T-helper 2 cell treated with Interferon-gamma antibody and Interleukin-4, amounts not matched to agents 5 μg/mL and 100 μg/mL, for 36 hours (primary cell): ENCODE measurements around the gene MSMP.

Experiments
- DNase-seq: peaks from one replicate; pipeline ENCODE4 v3.0.0; 2021; ENCODE audit warnings: low spot score
- H3K27ac Mint-ChIP-seq: one replicate; pipeline ENCODE4 v1.8.0; 2021; ENCODE audit warnings: mild to moderate bottlenecking, mixed read lengths
- H3K27me3 Mint-ChIP-seq: one replicate; pipeline ENCODE4 v1.8.0; 2021; ENCODE audit warnings: low read depth, mixed read lengths
- H3K36me3 Mint-ChIP-seq: one replicate; pipeline ENCODE4 v1.8.0; 2021; ENCODE audit warnings: low read depth, mixed read lengths
- H3K4me1 Mint-ChIP-seq: one replicate; pipeline ENCODE4 v1.8.0; 2021; ENCODE audit warnings: low read depth, mixed read lengths
- H3K4me3 Mint-ChIP-seq: one replicate; pipeline ENCODE4 v1.8.0; 2022; ENCODE audit warnings: mild to moderate bottlenecking, moderate library complexity, mixed read lengths
- H3K9me3 Mint-ChIP-seq: one replicate; pipeline ENCODE4 v1.8.0; 2021; ENCODE audit warnings: mixed read lengths

The MSMP gene

DNA sequence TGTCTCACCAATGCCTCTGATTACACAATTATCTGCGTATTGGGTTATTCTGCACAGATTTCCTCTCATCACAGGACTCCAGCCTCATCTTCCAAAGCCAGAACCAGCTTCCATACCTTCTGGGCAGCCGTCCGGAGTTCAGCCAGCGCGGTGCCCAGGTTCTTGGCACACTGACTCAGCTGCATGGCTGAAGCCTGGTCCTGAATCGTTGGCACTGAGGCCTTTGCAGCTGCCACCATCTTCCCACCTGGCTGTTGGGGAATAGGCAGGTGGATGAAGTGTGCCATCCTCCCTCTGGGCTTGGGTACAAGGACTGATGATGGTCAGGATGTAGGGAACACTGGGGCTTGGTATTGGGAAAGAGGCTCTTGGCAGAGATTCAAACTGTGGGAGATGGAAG, 40.0 kb downstream of the MSMP start:
- H3K36me3 Mint-ChIP-seq = peaks cover 88% of the 10 kb centered on the region

DNA sequence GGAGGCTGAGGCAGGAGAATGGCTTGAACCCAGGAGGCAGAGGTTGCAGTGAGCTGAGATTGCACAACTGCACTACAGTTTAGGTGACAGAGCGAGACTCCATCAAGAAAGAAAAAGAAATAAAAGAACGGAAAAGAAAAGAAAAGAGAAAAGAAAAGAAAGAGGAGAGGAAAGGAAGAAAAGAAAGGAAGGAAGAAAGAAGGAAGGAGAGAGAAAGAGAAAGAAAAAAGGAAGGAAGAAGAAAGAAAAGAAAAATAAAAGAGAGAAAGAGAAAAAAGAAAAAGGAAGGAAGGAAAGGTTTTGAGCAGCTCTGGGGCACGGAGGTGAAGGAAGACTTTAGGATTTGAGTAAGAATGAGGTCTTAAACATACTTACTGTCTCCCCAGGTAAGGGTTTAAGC, 40.5 kb downstream of the MSMP start:
- Mint-ChIP-seq H3K27ac (no peak overlapping the region), H3K9me3 (no peaks in the 10 kb centered on the region), H3K4me1 (peaks cover 2% of the 10 kb centered on the region), H3K4me3 (no peak overlapping the region), H3K27me3 (no peaks in the 10 kb centered on the region), H3K36me3 (peaks cover 91% of the 10 kb centered on the region)
- no peak for DNase-seq

More for the DNA sequence above, 40.0 kb downstream of the MSMP start:
- Mint-ChIP-seq H3K9me3 (no peaks in the 10 kb centered on the region), H3K27me3 (no peaks in the 10 kb centered on the region), H3K4me1 (peaks cover 2% of the 10 kb centered on the region), H3K27ac (no peak overlapping the region), H3K4me3 (no peak overlapping the region)
- no peak for DNase-seq

GRCh38 chr9:35712762-35713400, 41.2 kb downstream of the MSMP start:
- Mint-ChIP-seq H3K36me3 (peaks cover 91% of the 10 kb centered on the region), H3K9me3 (no peaks in the 10 kb centered on the region)

GRCh38 chr9:35711501-35712428, 42.3 kb downstream of the MSMP start:
- no peaks in the 10 kb centered on the region for H3K9me3 Mint-ChIP-seq
- H3K36me3 Mint-ChIP-seq = peaks cover 91% of the 10 kb centered on the region
- peaks cover 2% of the 10 kb centered on the region for H3K4me1 Mint-ChIP-seq
- H3K4me3 Mint-ChIP-seq = no peak overlapping the region
- no peaks in the 10 kb centered on the region for H3K27me3 Mint-ChIP-seq
- DNase-seq = no peak
- no peak overlapping the region for H3K27ac Mint-ChIP-seq

More at GRCh38 chr9:35712762-35713400, 41.2 kb downstream of the MSMP start:
- no peak for DNase-seq
- H3K4me3 Mint-ChIP-seq = no peak overlapping the region
- no peak overlapping the region for H3K27ac Mint-ChIP-seq
- peaks cover 2% of the 10 kb centered on the region for H3K4me1 Mint-ChIP-seq
- H3K27me3 Mint-ChIP-seq = no peaks in the 10 kb centered on the region

GRCh38 chr9:35710818-35711500, 43.1 kb downstream of the MSMP start:
- H3K27ac Mint-ChIP-seq = no peak overlapping the region
- no peak overlapping the region for H3K4me3 Mint-ChIP-seq
- DNase-seq = no peak
- no peaks in the 10 kb centered on the region for H3K9me3 Mint-ChIP-seq
- H3K4me1 Mint-ChIP-seq = peaks cover 2% of the 10 kb centered on the region
- H3K36me3 Mint-ChIP-seq = peaks cover 88% of the 10 kb centered on the region
- H3K27me3 Mint-ChIP-seq = no peaks in the 10 kb centered on the region

DNA sequence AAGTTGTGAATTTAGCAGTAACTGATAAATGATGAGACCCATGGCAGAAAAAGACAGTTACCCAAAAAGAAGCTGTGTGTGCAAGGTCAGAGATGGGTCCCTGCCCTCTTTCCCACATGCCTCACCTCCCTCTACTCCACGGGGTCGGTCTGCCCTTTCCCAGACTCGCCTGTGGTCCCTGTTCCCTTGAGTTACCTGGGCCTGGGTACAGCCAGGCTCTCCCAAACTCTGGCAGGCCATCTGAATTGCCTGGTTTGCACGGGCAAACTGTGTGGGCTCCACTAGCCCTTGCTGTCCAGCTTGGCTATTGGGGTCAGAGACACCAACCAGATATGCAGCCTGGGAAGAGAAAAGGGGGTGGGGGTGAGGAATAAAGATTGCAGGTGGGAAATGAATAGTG, 45.9 kb downstream of the MSMP start:
- peaks cover 83% of the 10 kb centered on the region for H3K36me3 Mint-ChIP-seq
- no peak for DNase-seq
- no peaks in the 10 kb centered on the region for H3K9me3 Mint-ChIP-seq
- no peak overlapping the region for H3K4me3 Mint-ChIP-seq
- no peak overlapping the region for H3K27ac Mint-ChIP-seq
- H3K27me3 Mint-ChIP-seq = no peaks in the 10 kb centered on the region
- no peaks in the 10 kb centered on the region for H3K4me1 Mint-ChIP-seq

DNA sequence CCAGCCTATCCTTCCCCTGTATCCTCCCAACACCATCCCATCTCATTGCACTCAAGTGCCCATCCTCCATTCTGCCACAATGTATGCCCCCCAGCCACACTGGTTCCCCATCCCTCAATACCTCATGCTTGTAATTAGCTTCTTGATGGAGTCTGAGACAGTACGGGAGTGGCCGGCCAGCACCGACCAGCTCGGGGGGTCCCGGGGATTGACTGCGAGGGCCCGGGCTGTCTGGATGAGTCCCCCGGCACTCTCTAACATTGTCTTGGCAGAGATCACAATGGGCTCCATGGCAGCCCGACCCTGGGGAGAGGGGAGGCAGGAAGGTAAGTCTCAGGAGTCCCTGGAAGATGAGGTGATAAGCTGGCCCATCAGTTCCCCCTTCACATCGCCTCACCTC, 47.1 kb downstream of the MSMP start:
- H3K9me3 Mint-ChIP-seq = no peaks in the 10 kb centered on the region
- peaks cover 77% of the 10 kb centered on the region for H3K36me3 Mint-ChIP-seq
- no peak for DNase-seq
- H3K27me3 Mint-ChIP-seq = no peaks in the 10 kb centered on the region
- H3K4me3 Mint-ChIP-seq = no peak overlapping the region
- H3K4me1 Mint-ChIP-seq = no peaks in the 10 kb centered on the region
- H3K27ac Mint-ChIP-seq = no peak overlapping the region

DNA sequence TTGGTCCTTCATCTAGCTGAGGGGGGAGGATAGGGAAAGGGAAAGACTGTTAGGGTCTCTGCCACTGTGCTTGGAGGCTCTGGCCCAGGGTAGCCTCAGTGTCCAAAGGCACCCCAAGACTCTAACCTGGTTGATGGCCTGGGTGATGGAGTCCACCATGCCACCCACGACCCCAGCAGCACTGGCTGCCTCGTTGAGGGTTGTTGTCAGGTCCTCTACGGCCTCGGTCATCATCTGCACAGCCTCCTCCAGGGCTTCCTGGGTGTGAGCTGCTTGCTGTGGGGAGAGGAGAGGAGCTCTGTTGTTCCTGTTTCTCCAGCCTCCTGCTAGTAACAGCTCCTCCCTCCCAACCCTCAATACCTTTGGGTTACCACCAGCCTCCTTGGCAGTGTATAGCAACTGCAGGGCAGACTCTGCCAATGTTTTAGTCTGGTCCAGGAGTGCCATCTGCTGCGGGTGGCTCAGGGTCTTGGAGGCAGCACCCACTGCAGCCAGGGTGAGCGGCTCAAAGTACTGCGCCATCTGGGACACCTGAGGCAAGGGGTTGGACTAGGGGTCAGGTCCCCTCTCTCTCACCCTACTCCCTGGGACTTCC, 48.1 kb downstream of the MSMP start:
- no peak overlapping the region for H3K4me3 Mint-ChIP-seq
- no peak overlapping the region for H3K27ac Mint-ChIP-seq
- H3K4me1 Mint-ChIP-seq = no peaks in the 10 kb centered on the region
- DNase-seq = no peak
- H3K27me3 Mint-ChIP-seq = no peaks in the 10 kb centered on the region
- no peaks in the 10 kb centered on the region for H3K9me3 Mint-ChIP-seq
- H3K36me3 Mint-ChIP-seq = peaks cover 67% of the 10 kb centered on the region

- peaks cover 61% of the 10 kb centered on the region for H3K36me3 Mint-ChIP-seq
- no peak overlapping the region for H3K4me3 Mint-ChIP-seq
- H3K27ac Mint-ChIP-seq = no peak overlapping the region
Measured at GRCh38 chr9:35705372-35705771, 48.7 kb downstream of the MSMP start.

GRCh38 chr9:35703906-35704672, 50.0 kb downstream of the MSMP start:
- H3K27ac Mint-ChIP-seq = no peak overlapping the region
- H3K27me3 Mint-ChIP-seq = no peaks in the 10 kb centered on the region
- H3K9me3 Mint-ChIP-seq = no peaks in the 10 kb centered on the region
- no peak for DNase-seq
- peaks cover 55% of the 10 kb centered on the region for H3K36me3 Mint-ChIP-seq
- no peak overlapping the region for H3K4me3 Mint-ChIP-seq
- H3K4me1 Mint-ChIP-seq = no peaks in the 10 kb centered on the region

More at GRCh38 chr9:35705372-35705771, 48.7 kb downstream of the MSMP start:
- H3K4me1 Mint-ChIP-seq = no peaks in the 10 kb centered on the region
- DNase-seq = no peak
- H3K9me3 Mint-ChIP-seq = no peaks in the 10 kb centered on the region
- no peaks in the 10 kb centered on the region for H3K27me3 Mint-ChIP-seq
